ENCODE results near the gene SH3BP4.

DNA sequence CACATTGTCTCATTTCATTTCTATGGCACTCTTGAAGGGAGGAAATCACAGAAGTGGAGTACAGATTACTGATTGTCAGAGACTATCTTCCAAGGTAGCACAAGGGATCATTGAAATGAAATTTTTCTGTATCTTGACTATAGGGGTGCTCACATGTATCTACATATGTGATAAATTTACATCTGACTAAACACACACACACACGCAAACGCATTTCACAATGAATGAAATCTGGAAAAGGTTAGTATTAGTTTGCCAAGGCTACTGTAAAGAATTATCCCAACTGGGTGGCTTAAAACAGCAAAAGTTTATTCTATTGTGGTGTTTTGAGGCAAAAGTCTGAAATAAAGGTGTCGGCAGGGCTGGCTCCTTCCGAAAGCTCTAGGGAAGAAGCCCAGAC lies 144.6 kb downstream of the SH3BP4 start:
- TF ChIP-seq, protein P1, sequence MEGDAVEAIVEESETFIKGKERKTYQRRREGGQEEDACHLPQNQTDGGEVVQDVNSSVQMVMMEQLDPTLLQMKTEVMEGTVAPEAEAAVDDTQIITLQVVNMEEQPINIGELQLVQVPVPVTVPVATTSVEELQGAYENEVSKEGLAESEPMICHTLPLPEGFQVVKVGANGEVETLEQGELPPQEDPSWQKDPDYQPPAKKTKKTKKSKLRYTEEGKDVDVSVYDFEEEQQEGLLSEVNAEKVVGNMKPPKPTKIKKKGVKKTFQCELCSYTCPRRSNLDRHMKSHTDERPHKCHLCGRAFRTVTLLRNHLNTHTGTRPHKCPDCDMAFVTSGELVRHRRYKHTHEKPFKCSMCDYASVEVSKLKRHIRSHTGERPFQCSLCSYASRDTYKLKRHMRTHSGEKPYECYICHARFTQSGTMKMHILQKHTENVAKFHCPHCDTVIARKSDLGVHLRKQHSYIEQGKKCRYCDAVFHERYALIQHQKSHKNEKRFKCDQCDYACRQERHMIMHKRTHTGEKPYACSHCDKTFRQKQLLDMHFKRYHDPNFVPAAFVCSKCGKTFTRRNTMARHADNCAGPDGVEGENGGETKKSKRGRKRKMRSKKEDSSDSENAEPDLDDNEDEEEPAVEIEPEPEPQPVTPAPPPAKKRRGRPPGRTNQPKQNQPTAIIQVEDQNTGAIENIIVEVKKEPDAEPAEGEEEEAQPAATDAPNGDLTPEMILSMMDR (conservative IDR thresholded peaks at IDR 0.05; ENCODE audit: low read depth, low read length) = no peak
- TF ChIP-seq EZH2 (IDR thresholded peaks at IDR 0.05; ENCODE audit: borderline replicate concordance, low read depth, low read length, poor library complexity, severe bottlenecking) = no peak
